Stimulated activated CD8-positive, alpha-beta memory T cell treated with anti-CD3 and anti-CD28 coated beads, Interleukin-7, amount 100 ng/mL, for 24 hours (primary cell): Measurements from ENCODE around the gene UBAC2.

Source experiments
- DNase-seq: peaks from one replicate; pipeline ENCODE4 v3.0.0-alpha.2; 2020; ENCODE audit warnings: low read depth

Gene UBAC2

GRCh38 chr13:99296398-99296797 is 95.7 kb downstream of the UBAC2 start:
- DNase-seq: no peak

GRCh38 chr13:99297331-99297730 is 96.7 kb downstream of the UBAC2 start:
- no peak for DNase-seq

DNA sequence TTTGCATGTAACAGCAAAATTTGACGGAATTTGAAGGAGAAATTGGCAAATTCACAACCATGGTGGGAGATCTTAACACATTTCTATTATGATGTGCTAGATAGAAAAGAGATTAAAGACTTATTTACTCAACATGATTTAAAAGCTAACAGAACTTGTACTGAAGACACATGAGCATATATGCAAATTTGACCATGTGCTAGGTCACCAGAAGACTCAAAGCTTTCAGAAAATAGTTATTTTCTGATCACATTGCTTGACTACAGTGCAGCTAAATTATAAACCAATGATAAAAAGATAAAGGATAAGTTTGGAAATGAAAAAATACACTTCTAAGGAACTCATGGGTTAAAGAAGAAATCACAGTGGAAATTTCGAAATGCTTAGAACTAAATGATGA is 97.4 kb downstream of the UBAC2 start:
- DNase-seq: no peak

DNA sequence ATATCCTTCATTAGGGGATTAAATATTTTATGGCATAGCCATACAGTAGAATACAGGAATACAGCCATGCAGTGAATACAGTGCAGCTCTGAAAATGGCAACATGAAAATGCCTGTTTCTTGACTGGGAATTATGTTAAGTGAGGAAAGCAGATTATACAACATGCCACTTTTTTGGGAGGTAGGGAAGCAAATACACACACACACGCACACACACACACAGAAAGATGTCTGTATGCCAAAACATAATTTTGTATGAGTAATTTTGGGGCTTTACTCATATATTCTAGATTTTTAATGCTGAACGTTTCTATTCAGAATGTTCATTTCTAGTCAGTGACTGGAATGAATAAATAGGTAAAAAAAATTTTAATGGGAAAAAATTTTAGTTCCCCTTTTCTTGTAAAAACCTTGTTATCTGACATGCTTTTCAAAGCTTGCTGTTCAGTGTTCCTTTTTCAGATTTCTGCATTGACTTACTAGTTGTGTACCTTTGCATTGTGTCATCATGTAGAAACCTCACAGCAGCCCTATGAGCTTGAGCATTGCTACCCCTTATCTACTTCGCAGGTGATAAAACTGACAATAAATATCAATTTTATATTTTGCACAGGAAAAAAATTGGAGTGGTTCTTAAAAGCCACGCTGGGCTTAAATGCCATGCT is 98.7 kb downstream of the UBAC2 start:
- no peak for DNase-seq

- no peak for DNase-seq
Observed at GRCh38 chr13:99299920-99300341, 99.3 kb downstream of the UBAC2 start.

GRCh38 chr13:99301056-99301838 is 100.6 kb downstream of the UBAC2 start:
- DNase-seq: no peak

- DNase-seq: no peak
Observed at GRCh38 chr13:99301913-99302636, 101.4 kb downstream of the UBAC2 start.

GRCh38 chr13:99302637-99303505 is 102.2 kb downstream of the UBAC2 start:
- no peak for DNase-seq

DNA sequence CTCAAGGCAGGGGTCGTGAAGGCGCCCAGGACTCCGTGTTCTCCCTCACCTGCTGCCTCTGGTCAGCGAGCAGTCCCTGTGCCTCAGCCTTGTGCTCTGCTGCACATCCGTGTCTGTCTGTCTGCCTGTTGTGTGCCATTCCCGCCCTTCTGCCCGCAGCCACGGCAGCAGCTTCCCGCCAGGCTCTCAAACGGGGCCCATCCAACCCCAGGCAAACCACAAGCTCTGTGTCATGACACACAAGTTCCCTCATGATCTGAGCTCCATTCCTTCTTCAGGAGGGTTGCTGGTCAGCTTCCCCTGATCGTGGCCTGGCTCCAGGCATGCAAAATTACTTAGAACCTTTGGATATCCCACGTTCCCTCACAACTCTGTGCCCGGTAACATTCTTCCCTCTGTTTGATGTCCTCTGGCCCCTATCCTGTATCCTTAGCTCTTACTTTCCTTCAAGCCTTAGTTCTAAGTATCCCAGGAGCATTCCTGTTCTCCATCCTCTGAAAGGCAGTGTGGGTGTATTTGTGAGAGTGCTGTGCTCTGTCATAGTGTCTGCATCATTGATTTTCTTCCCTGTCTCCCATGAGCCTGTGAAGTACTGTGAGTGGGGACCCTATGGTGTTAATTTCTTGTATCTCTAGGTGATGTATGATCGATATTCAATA is 103.3 kb downstream of the UBAC2 start:
- no peak for DNase-seq

DNA sequence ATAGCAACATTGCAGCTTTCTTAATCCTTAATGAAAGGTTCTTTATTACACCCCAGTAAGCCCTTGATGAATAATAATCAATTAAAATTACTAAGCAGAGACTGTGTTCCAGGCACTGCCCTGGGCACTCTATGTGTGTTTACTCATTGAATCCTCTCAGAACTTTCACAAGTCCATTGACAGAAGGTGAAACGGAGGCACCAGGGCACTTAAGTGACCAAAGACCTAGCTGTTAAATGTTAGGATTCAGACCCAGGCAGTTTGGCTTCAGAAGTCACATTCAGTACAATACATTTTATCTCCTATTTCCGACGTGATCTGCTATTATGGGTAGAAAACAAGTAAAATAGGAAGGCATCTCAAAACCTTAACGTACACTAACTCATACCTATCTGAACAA is 103.9 kb downstream of the UBAC2 start:
- DNase-seq: no peak

GRCh38 chr13:99305158-99305557 is 104.5 kb downstream of the UBAC2 start:
- DNase-seq: no peak

GRCh38 chr13:99305566-99305965 is 104.9 kb downstream of the UBAC2 start:
- DNase-seq: no peak

GRCh38 chr13:99307247-99307646 is 106.6 kb downstream of the UBAC2 start, which contains the start of gene GPR183:
Gene GPR183, minus strand, starts transcription at chr13:99307399. Its CDS starts 11,254 bp downstream, at chr13:99296145.
- DNase-seq: no peak

DNA sequence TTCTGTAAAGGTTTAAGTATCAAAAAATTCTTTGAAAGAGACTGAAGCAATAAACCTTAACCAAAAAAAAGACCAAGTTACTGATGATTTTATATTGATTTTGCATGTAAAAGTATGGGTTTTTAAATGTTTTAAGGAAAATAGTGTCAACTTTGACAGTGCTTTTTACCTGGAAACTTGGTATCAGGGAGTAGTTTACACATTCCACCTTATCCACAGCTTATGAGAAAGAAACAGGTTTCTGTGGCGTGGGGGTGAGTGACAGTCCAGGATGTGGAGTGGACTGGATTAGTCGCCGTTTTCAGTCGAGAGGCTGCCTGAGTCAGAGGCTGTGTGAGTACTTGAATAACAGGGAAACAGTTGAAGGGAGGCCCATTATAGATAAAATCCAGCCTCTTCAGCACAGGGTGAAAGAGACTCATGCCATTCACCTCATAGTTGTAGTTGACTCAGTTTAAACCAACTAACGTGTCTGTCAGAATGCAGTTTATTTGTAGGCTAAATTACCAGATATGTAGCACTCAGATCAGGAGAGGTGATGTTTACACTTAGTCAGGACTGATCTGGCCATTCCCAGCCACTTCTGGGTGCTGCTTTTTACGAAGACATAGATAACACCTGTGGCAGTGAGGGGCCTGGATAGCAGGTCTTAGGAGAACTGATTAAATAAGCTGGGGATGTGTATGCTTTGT is 107.1 kb downstream of the UBAC2 start:
- DNase-seq: peak; percentile 55

GRCh38 chr13:99308471-99309087 is 107.9 kb downstream of the UBAC2 start:
- no peak for DNase-seq

GRCh38 chr13:99310382-99311031 is 109.9 kb downstream of the UBAC2 start:
- no peak for DNase-seq

- DNase-seq: no peak
Observed at GRCh38 chr13:99311137-99311536, 110.5 kb downstream of the UBAC2 start.

GRCh38 chr13:99311748-99312492 is 111.3 kb downstream of the UBAC2 start:
- DNase-seq: no peak

DNA sequence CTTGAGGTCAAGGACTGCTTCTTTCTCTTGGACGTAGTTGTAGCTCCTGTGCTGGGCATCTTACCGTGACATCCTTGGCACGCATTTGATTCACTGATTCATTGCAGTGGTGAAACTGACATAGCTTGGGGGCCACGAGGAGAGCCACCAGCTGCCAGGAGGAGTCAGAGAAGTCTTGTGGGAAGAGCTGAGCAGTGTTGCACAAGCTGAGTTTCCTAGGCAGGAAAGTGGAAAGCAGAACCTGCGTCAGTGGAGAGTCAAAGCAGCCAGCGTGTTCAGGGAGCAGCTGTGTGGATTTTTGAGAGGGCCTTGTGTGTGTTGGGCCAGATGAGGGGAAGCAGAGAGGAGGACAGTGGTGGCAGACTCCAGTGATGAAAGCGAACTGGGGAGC is 111.8 kb downstream of the UBAC2 start:
- DNase-seq: no peak
